Measurements from ENCODE around the gene DOCK9. TPM values are rescaled to one million over a fixed set of nuclear protein-coding genes. Genes with fewer than 3 reads are reported as not detected.

The DOCK9 gene
- total and polyA plus RNA-seq, 2 donors (not counting 3 experiments of a cell fraction or from before 2014, with no cell fraction given), result 147 to 323 TPM

DNA sequence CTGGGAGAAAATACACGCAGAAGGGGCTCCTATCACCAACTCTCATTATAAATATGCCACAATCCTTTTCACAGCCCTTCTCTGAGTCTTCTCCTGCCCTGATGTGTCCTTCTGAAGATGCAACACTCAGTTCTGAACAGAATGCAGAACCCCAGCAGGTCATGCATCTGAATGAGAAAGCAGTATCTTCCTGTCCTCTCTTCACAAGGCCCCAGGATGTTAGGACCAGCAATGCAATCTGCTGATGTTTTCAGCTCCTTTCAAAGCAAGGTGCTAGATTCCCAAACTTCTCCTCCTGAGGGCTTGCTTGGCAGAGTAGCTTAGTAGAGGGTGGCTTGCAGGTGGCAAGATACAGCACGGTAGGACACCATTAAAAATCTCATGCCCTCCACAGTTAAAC lies 22.3 kb upstream of the DOCK9 start:
- FAIRE-seq (no peak), DNase-seq (ENCODE audit: low read depth, low spot score) (no peak)
- ChIA-PET CTCF (interaction anchor here (0.8 to 1.6 kb wide), 4 partner anchors 8 to 106 kb away, joined by 3 to 4 read pairs (median 3); partner anchors contain the start of gene DOCK9), POLR2A (no interaction called here)
- Histone ChIP-seq H3K27me3 (ENCODE audit: control insufficient read depth in 2 of 2, insufficient read depth in 2 of 2, low read length in 2 of 2) (no peaks in the 10 kb centered on the region), H3K9me3 (replicated peaks; ENCODE audit: control insufficient read depth, insufficient read depth, low read length) (no peaks in the 10 kb centered on the region), H3K4me2 (ENCODE audit: insufficient read depth, low read length) (no peak overlapping the region), H3K36me3 (ENCODE audit: control insufficient read depth in 2 of 2, extremely low read depth in 1 of 2, insufficient read depth in 2 of 2, low read length in 2 of 2) (no peaks in the 10 kb centered on the region), H3K4me3 (replicated peaks in 1 of 3; ENCODE audit: insufficient read depth in 1 of 3, low read depth in 1 of 3, low read length in 3 of 3) (no peak overlapping the region), H4K20me1 (replicated peaks; ENCODE audit: control insufficient read depth, extremely low read depth, insufficient read depth, low read length) (no peaks in the 10 kb centered on the region), H3K9ac (replicated peaks; ENCODE audit: extremely low read depth, insufficient read depth, low read length) (no peak overlapping the region), H2AFZ (ENCODE audit: low read depth, low read length) (no peak overlapping the region), H3K27ac (ENCODE audit: insufficient read depth, low read depth, low read length) (no peak overlapping the region), H3K79me2 (ENCODE audit: control insufficient read depth, insufficient read depth, low read length) (no peaks in the 10 kb centered on the region), H3K9me1 (replicated peaks; ENCODE audit: control insufficient read depth, extremely low read depth, insufficient read depth, low read length) (no peaks in the 10 kb centered on the region), H3K4me1 (ENCODE audit: control insufficient read depth, extremely low read depth, insufficient read depth, low read length) (peaks cover 39% of the 10 kb centered on the region)
- TF ChIP-seq GATA2 (IDR thresholded peaks at IDR 0.05; ENCODE audit: insufficient read depth, insufficient read length, low read depth, low read length), result no peak
- no peak for TF ChIP-seq POLR2AphosphoS5 (IDR thresholded peaks at IDR 0.05; ENCODE audit: insufficient read depth, low read depth, low read length)
- TF ChIP-seq POLR2A (IDR thresholded peaks at IDR 0.05; ENCODE audit: low read depth, low read length), result no peak
- no peak for TF ChIP-seq MAX (IDR thresholded peaks at IDR 0.05; ENCODE audit: insufficient read depth, insufficient read length)
- TF ChIP-seq FOS (IDR thresholded peaks at IDR 0.05; ENCODE audit: borderline replicate concordance, insufficient read depth, low read length), result no peak
- no peak for TF ChIP-seq EZH2 (IDR thresholded peaks at IDR 0.05; ENCODE audit: borderline replicate concordance, low read depth, low read length, severe bottlenecking)
- no peak for TF ChIP-seq CTCF (IDR thresholded peaks at IDR 0.05; ENCODE audit: extremely low read depth in 1 of 2, insufficient read depth in 1 of 2, low read depth in 1 of 2, low read length in 2 of 2)
- no peak for TF ChIP-seq MYC (IDR thresholded peaks at IDR 0.05; ENCODE audit: low read depth, low read length)
- TF ChIP-seq JUN (IDR thresholded peaks at IDR 0.05; ENCODE audit: borderline replicate concordance, insufficient read depth, insufficient read length, low read depth), result no peak
- no TSS peak for BruUV-seq (replicated peaks)
- intact Hi-C loops (cut with micrococcal nuclease), result no loop called here
- dilution Hi-C loops (cut with MboI; ENCODE audit: extremely low pct_ligation_motif_present, low sequenced_read_pairs), result no loop called here

All from endothelial cell of umbilical vein (primary cell).